A549 (cell line): Measurements from ENCODE around the gene RIPOR2.

Source experiments
- EHMT2 ChIP-seq: fragments of 200-600 bp; sonication (generic); IDR thresholded peaks from 2 replicates; pipeline ENCODE4 v1.6.1; 2016; ENCODE audit warnings: antibody characterized with exemption, low read depth, mild to moderate bottlenecking, moderate library complexity
- POLR2A ChIP-seq: IDR thresholded peaks from 2 replicates; pipeline ENCODE4 v1.6.1; 2012; ENCODE audit warnings: mild to moderate bottlenecking, low read length
- RARB ChIP-seq: fragments of 250-450 bp; sonication (Bioruptor Pico); IDR thresholded peaks from 2 replicates; pipeline ENCODE4 v1.8.0; 2021; ENCODE audit warnings: mild to moderate bottlenecking, moderate library complexity
- SREBF2 ChIP-seq: fragments of 450-650 bp; IDR thresholded peaks from 2 replicates; pipeline ENCODE4 v1.6.1; 2014; ENCODE audit warnings: mild to moderate bottlenecking, moderate library complexity
- ZFP36 ChIP-seq: fragments of 450-650 bp; IDR thresholded peaks from 2 replicates; pipeline ENCODE4 v1.6.1; 2014; ENCODE audit warnings: borderline replicate concordance; ENCODE audit not compliant: partially characterized antibody
- TF ChIP-seq, protein P1 (sequence below): fragments of >200 bp; sonication (Bioruptor Twin); formaldehyde crosslinking; IDR thresholded peaks from 3 replicates; pipeline ENCODE4 v1.5.1; 2016
- TF ChIP-seq, protein P2 (sequence below): fragments of 150-350 bp; IDR thresholded peaks from 2 replicates; pipeline ENCODE4 v1.6.1; 2014; ENCODE audit warnings: low read depth, mild to moderate bottlenecking, low read length
- TF ChIP-seq, protein P3 (sequence below): fragments of 200-600 bp; sonication (generic); IDR thresholded peaks from 2 replicates; pipeline ENCODE4 v1.6.1; 2016; ENCODE audit warnings: antibody characterized with exemption, mild to moderate bottlenecking, moderate library complexity
- TF ChIP-seq, protein P4 (sequence below): IDR thresholded peaks from 2 replicates; pipeline ENCODE4 v1.6.1; 2012
- TF ChIP-seq, protein P5 (sequence below): fragments of 250-450 bp; sonication (Bioruptor Pico); IDR thresholded peaks from 2 replicates; pipeline ENCODE4 v1.5.0; 2021; ENCODE audit warnings: mild to moderate bottlenecking, moderate library complexity, borderline replicate concordance
- TF ChIP-seq, protein P6 (sequence below): IDR thresholded peaks from 2 replicates; pipeline ENCODE4 v1.6.1; 2012; ENCODE audit warnings: low read depth, borderline replicate concordance
- TF ChIP-seq, protein P7 (sequence below): fragments of 450-650 bp; IDR thresholded peaks from 2 replicates; pipeline ENCODE4 v1.6.1; 2014; ENCODE audit warnings: antibody characterized with exemption

DNA sequence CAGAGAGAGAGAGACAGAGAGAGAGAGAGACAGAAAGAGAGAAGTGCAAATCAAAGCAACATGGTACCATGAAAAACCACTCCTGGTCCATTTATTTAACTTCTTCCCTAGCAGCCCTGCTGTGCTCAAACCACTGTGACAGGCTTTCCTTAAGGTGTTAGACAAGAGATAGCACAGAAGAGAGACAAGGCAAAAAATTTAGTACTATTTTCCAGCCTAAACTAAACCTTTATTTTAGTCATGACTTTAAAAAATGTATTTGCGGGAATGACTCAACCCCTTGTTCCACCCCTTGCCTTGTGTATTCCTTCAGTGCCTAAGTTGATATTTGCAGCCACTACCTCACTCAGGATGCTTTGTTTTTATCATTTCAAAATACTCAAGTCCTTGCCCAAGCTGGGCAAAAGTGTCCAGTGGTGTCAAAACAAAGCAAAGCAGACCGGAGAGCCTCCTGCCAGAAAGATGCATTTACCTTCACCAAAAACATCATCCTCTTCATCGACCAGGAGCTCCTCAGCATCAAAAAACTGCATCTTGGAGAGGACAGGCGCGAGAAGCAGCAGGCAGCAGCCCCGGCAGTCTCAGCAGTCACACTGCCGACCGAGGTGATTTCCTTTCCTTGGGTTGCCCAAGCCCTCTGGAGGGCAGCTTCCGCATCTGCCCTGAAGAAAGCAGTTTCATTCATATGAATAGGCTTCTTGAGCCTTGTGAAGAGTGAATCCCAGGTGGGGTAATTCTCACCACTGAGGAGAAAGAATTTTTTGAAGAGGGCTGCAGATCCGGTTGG is at the start of gene RIPOR2:
- TF ChIP-seq, protein P1, sequence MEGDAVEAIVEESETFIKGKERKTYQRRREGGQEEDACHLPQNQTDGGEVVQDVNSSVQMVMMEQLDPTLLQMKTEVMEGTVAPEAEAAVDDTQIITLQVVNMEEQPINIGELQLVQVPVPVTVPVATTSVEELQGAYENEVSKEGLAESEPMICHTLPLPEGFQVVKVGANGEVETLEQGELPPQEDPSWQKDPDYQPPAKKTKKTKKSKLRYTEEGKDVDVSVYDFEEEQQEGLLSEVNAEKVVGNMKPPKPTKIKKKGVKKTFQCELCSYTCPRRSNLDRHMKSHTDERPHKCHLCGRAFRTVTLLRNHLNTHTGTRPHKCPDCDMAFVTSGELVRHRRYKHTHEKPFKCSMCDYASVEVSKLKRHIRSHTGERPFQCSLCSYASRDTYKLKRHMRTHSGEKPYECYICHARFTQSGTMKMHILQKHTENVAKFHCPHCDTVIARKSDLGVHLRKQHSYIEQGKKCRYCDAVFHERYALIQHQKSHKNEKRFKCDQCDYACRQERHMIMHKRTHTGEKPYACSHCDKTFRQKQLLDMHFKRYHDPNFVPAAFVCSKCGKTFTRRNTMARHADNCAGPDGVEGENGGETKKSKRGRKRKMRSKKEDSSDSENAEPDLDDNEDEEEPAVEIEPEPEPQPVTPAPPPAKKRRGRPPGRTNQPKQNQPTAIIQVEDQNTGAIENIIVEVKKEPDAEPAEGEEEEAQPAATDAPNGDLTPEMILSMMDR = no peak
- TF ChIP-seq POLR2A (no peak), SREBF2 (no peak), ZFP36 (no peak), EHMT2 (no peak), RARB (no peak)
- TF ChIP-seq, protein P2, sequence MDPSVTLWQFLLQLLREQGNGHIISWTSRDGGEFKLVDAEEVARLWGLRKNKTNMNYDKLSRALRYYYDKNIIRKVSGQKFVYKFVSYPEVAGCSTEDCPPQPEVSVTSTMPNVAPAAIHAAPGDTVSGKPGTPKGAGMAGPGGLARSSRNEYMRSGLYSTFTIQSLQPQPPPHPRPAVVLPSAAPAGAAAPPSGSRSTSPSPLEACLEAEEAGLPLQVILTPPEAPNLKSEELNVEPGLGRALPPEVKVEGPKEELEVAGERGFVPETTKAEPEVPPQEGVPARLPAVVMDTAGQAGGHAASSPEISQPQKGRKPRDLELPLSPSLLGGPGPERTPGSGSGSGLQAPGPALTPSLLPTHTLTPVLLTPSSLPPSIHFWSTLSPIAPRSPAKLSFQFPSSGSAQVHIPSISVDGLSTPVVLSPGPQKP = no peak
- TF ChIP-seq, protein P3, sequence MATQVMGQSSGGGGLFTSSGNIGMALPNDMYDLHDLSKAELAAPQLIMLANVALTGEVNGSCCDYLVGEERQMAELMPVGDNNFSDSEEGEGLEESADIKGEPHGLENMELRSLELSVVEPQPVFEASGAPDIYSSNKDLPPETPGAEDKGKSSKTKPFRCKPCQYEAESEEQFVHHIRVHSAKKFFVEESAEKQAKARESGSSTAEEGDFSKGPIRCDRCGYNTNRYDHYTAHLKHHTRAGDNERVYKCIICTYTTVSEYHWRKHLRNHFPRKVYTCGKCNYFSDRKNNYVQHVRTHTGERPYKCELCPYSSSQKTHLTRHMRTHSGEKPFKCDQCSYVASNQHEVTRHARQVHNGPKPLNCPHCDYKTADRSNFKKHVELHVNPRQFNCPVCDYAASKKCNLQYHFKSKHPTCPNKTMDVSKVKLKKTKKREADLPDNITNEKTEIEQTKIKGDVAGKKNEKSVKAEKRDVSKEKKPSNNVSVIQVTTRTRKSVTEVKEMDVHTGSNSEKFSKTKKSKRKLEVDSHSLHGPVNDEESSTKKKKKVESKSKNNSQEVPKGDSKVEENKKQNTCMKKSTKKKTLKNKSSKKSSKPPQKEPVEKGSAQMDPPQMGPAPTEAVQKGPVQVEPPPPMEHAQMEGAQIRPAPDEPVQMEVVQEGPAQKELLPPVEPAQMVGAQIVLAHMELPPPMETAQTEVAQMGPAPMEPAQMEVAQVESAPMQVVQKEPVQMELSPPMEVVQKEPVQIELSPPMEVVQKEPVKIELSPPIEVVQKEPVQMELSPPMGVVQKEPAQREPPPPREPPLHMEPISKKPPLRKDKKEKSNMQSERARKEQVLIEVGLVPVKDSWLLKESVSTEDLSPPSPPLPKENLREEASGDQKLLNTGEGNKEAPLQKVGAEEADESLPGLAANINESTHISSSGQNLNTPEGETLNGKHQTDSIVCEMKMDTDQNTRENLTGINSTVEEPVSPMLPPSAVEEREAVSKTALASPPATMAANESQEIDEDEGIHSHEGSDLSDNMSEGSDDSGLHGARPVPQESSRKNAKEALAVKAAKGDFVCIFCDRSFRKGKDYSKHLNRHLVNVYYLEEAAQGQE = no peak
- TF ChIP-seq, protein P4, sequence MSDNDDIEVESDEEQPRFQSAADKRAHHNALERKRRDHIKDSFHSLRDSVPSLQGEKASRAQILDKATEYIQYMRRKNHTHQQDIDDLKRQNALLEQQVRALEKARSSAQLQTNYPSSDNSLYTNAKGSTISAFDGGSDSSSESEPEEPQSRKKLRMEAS = no peak
- TF ChIP-seq, protein P5, sequence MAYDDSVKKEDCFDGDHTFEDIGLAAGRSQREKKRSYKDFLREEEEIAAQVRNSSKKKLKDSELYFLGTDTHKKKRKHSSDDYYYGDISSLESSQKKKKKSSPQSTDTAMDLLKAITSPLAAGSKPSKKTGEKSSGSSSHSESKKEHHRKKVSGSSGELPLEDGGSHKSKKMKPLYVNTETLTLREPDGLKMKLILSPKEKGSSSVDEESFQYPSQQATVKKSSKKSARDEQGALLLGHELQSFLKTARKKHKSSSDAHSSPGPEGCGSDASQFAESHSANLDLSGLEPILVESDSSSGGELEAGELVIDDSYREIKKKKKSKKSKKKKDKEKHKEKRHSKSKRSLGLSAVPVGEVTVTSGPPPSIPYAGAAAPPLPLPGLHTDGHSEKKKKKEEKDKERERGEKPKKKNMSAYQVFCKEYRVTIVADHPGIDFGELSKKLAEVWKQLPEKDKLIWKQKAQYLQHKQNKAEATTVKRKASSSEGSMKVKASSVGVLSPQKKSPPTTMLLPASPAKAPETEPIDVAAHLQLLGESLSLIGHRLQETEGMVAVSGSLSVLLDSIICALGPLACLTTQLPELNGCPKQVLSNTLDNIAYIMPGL (CRISPR knock-in tag) = no peak
- TF ChIP-seq, protein P6, sequence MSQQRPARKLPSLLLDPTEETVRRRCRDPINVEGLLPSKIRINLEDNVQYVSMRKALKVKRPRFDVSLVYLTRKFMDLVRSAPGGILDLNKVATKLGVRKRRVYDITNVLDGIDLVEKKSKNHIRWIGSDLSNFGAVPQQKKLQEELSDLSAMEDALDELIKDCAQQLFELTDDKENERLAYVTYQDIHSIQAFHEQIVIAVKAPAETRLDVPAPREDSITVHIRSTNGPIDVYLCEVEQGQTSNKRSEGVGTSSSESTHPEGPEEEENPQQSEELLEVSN = no peak
- TF ChIP-seq, protein P7, sequence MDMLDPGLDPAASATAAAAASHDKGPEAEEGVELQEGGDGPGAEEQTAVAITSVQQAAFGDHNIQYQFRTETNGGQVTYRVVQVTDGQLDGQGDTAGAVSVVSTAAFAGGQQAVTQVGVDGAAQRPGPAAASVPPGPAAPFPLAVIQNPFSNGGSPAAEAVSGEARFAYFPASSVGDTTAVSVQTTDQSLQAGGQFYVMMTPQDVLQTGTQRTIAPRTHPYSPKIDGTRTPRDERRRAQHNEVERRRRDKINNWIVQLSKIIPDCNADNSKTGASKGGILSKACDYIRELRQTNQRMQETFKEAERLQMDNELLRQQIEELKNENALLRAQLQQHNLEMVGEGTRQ = no peak
